HEK293 (cell line): ENCODE measurements around the gene ZNF600.
"Not testable (repeated sequence)": the region's sequence is repeated elsewhere in the genome, so short reads cannot be mapped to it uniquely, and the experiment has no call there.

ENCODE experiments used
- CTCF ChIA-PET: fragments of 350-600 bp; formaldehyde crosslinking; extraction: SDS; loops from one replicate; lab custom pipeline; 2021; ENCODE audit warnings: antibody characterized with exemption; lab: Yijun Ruan, JAX
- POLR2A ChIA-PET: fragments of 300-600 bp; formaldehyde crosslinking; extraction: SDS; loops from one replicate; lab custom pipeline; 2020; ENCODE audit warnings: antibody characterized with exemption, inconsistent platforms; lab: Yijun Ruan, JAX
- H3K27ac ChIP-seq: fragments of 200-500 bp; sonication (Bioruptor generic); 2 replicates; pipeline ENCODE4 v1.5.1; 2014; ENCODE audit warnings: low read depth, low read length, control low read depth, inconsistent platforms; ENCODE audit errors: extremely low read depth
- H3K36me3 ChIP-seq, 2 experiments: fragments of 200-500 bp in 1 of 2; sonication (Bioruptor generic) in 1 of 2; 1 replicate in 1 of 2; 2 replicates in 1 of 2; pipeline ENCODE4 v1.5.1; 2014 to 2017; ENCODE audit warnings: inconsistent platforms in 2 of 2, low read length in 2 of 2; ENCODE audit not compliant: control insufficient read depth in 2 of 2, insufficient read depth in 1 of 2
- H3K4me1 ChIP-seq: fragments of 200-500 bp; sonication (Bioruptor generic); 2 replicates; pipeline ENCODE4 v1.5.1; 2014; ENCODE audit warnings: mild to moderate bottlenecking, low read length, inconsistent platforms; ENCODE audit not compliant: control insufficient read depth, insufficient read depth
- H3K4me3 ChIP-seq: 2 replicates; pipeline ENCODE4 v1.5.1; 2011; ENCODE audit warnings: low read depth, mild to moderate bottlenecking, control low read depth, low read length, moderate library complexity
- H3K9me3 ChIP-seq: fragments of 200-500 bp; sonication (Bioruptor generic); 2 replicates; pipeline ENCODE4 v1.5.1; 2014; ENCODE audit warnings: low read depth, low read length, inconsistent platforms; ENCODE audit not compliant: control insufficient read depth, insufficient read depth
- OVOL3 ChIP-seq: fragments of 450-650 bp; formaldehyde crosslinking; IDR thresholded peaks from 2 replicates; pipeline ENCODE4 v1.5.1; 2016; ENCODE audit warnings: missing biosample characterization, missing genetic modification characterization
- PRDM10 ChIP-seq: fragments of 450-650 bp; formaldehyde crosslinking; IDR thresholded peaks from 2 replicates; pipeline ENCODE4 v1.5.1; 2016; ENCODE audit warnings: missing biosample characterization, missing genetic modification characterization
- SP2 ChIP-seq: fragments of 450-650 bp; formaldehyde crosslinking; IDR thresholded peaks from 2 replicates; pipeline ENCODE4 v1.5.1; 2016; ENCODE audit warnings: missing biosample characterization, missing genetic modification characterization
- SP3 ChIP-seq: fragments of 450-650 bp; formaldehyde crosslinking; IDR thresholded peaks from 2 replicates; pipeline ENCODE4 v1.5.1; 2016; ENCODE audit warnings: missing biosample characterization, missing genetic modification characterization
- ZBTB20 ChIP-seq: fragments of 450-650 bp; formaldehyde crosslinking; IDR thresholded peaks from 2 replicates; pipeline ENCODE4 v1.5.1; 2016; ENCODE audit warnings: missing biosample characterization, missing genetic modification characterization
- ZBTB26 ChIP-seq: fragments of 450-650 bp; formaldehyde crosslinking; optimal IDR thresholded peaks from 2 replicates; pipeline ENCODE3; 2016; ENCODE audit warnings: missing biosample characterization, mild to moderate bottlenecking, missing genetic modification characterization
- ZBTB48 ChIP-seq: fragments of 450-650 bp; formaldehyde crosslinking; IDR thresholded peaks from 2 replicates; pipeline ENCODE4 v1.5.1; 2016; ENCODE audit warnings: missing biosample characterization, missing genetic modification characterization
- ZNF112 ChIP-seq: fragments of 450-650 bp; formaldehyde crosslinking; IDR thresholded peaks from 2 replicates; pipeline ENCODE4 v1.5.0; 2017; ENCODE audit warnings: missing biosample characterization, missing genetic modification characterization
- ZNF202 ChIP-seq: fragments of 450-650 bp; formaldehyde crosslinking; IDR thresholded peaks from 2 replicates; pipeline ENCODE4 v1.5.1; 2016; ENCODE audit warnings: missing biosample characterization, missing genetic modification characterization, borderline replicate concordance
- ZNF335 ChIP-seq: fragments of 450-650 bp; formaldehyde crosslinking; conservative IDR thresholded peaks from 2 replicates; pipeline ENCODE4 v1.5.1; 2016; ENCODE audit warnings: missing biosample characterization, missing genetic modification characterization

Gene ZNF600

GRCh38 chr19:52786464-52787354 is at the start of gene ZNF600:
TSS of gene ZNF600 (minus strand) at chr19:52786791. CDS start at chr19:52778888, 7,903 bp downstream.
- CTCF ChIA-PET, H3K9me3 ChIP-seq, H3K4me1 ChIP-seq, H3K36me3 ChIP-seq, H3K27ac ChIP-seq: not testable (repeated sequence)
- peak within 1 kb of the TSS; percentile 53 for H3K4me3 ChIP-seq
- POLR2A ChIA-PET, result interaction anchor here (0.7 kb wide), 1 partner anchor 450 kb away, joined by 8 read pairs; no protein-coding TSS in a partner anchor
- TF ChIP-seq ZBTB20 (tag by site-specific recombination) (peak; percentile 52; the same call in 1 of the 2 replicates), SP2 (tag by site-specific recombination) (peak; percentile 70), ZNF335 (tag by site-specific recombination) (0 out of 2 replicates have a peak, but pooled peaks have one; percentile 31), PRDM10 (tag by site-specific recombination) (peak; percentile 62), ZBTB26 (tag by site-specific recombination) (peak; percentile 21), SP3 (tag by site-specific recombination) (peak; percentile 60)

GRCh38 chr19:52834289-52834688 is 47.7 kb upstream of the ZNF600 start:
- H3K27ac ChIP-seq, POLR2A ChIA-PET, H3K9me3 ChIP-seq, CTCF ChIA-PET, H3K4me1 ChIP-seq, H3K36me3 ChIP-seq, H3K4me3 ChIP-seq: not testable (repeated sequence)

- CTCF ChIA-PET, result interaction anchor here (0.6 kb wide), 1 partner anchor 1672 kb away, joined by 3 read pairs; no protein-coding TSS in a partner anchor
These were observed 47.0 kb upstream of the ZNF600 start for GRCh38 chr19:52833541-52833940.

GRCh38 chr19:52829866-52830265 is 43.3 kb upstream of the ZNF600 start:
- CTCF ChIA-PET, H3K4me1 ChIP-seq, H3K36me3 ChIP-seq, H3K27ac ChIP-seq, POLR2A ChIA-PET, H3K4me3 ChIP-seq, H3K9me3 ChIP-seq: not testable (repeated sequence)

More at GRCh38 chr19:52833541-52833940, 47.0 kb upstream of the ZNF600 start:
- H3K9me3 ChIP-seq, H3K4me1 ChIP-seq, POLR2A ChIA-PET, H3K36me3 ChIP-seq, H3K4me3 ChIP-seq, H3K27ac ChIP-seq: not testable (repeated sequence)

GRCh38 chr19:52825765-52826164 is 39.2 kb upstream of the ZNF600 start:
- Histone ChIP-seq H3K4me3 (no peak overlapping the region), H3K9me3 (no peaks in the 10 kb centered on the region), H3K27ac (no peak overlapping the region), H3K36me3 (no peaks in the 10 kb centered on the region), H3K4me1 (no peaks in the 10 kb centered on the region)
- TF ChIP-seq ZBTB48 (no peak), ZNF202 (tag by site-specific recombination) (no peak), OVOL3 (tag by site-specific recombination) (no peak), ZNF112 (no peak)
- ChIA-PET POLR2A (no interaction called here), CTCF (no interaction called here)
